CD4-positive, alpha-beta memory T cell (primary cell): ENCODE data around the gene OTUD7B. TPM values are rescaled to one million over a fixed set of nuclear protein-coding genes. Genes with fewer than 3 reads are reported as not detected.

ENCODE experiments used
- CTCF ChIA-PET: fragments of 350-600 bp; sonication (Branson Sonifier 250); formaldehyde crosslinking; loops from one replicate; lab custom pipeline; 2021; ENCODE audit warnings: inconsistent platforms; ENCODE audit not compliant: partially characterized antibody; lab: Charles Lee
- POLR2A ChIA-PET: fragments of 350-600 bp; sonication (Branson Sonifier 250); formaldehyde crosslinking; loops from one replicate; lab custom pipeline; 2021; ENCODE audit not compliant: partially characterized antibody; lab: Charles Lee
- DNase-seq, 5 donors: peaks; one replicate each; pipeline versions ENCODE4 v3.0.0 to v3.0.0-alpha.2; 2020 to 2022; ENCODE audit warnings: mixed read lengths in 1 of 5
- H3K27ac ChIP-seq: one replicate; pipeline ENCODE4 v1.7.0; 2013; ENCODE audit warnings: low read depth, low read length
- H3K27me3 ChIP-seq: 2 replicates; pipeline ENCODE4 v1.7.0; 2013; ENCODE audit warnings: mild to moderate bottlenecking, low read length, moderate library complexity; ENCODE audit not compliant: insufficient read depth
- H3K36me3 ChIP-seq: 2 replicates; pipeline ENCODE4 v1.7.0; 2013; ENCODE audit warnings: mild to moderate bottlenecking, low read length, moderate library complexity; ENCODE audit not compliant: insufficient read depth
- H3K4me1 ChIP-seq: 2 replicates; pipeline ENCODE4 v1.7.0; 2013; ENCODE audit warnings: mild to moderate bottlenecking, low read length, moderate library complexity; ENCODE audit not compliant: insufficient read depth
- H3K4me3 ChIP-seq, 2 donors: one replicate each; pipeline ENCODE4 v1.7.0; 2013; ENCODE audit warnings: low read length in 2 of 2, mild to moderate bottlenecking in 1 of 2
- H3K9me3 ChIP-seq, 2 donors: one replicate each; pipeline ENCODE4 v1.7.0; 2013; ENCODE audit warnings: low read length in 2 of 2, control low read depth in 1 of 2; ENCODE audit not compliant: control insufficient read depth in 1 of 2
- H3K27ac Mint-ChIP-seq, 7 donors: one replicate each; pipeline ENCODE4 v1.8.0; 2020 to 2021; ENCODE audit warnings: mixed read lengths in 7 of 7, mild to moderate bottlenecking in 6 of 7, inconsistent platforms in 3 of 7, moderate library complexity in 3 of 7
- H3K27me3 Mint-ChIP-seq, 2 donors: one replicate each; pipeline ENCODE4 v1.8.0; 2020 to 2021; ENCODE audit warnings: mixed read lengths in 2 of 2
- H3K36me3 Mint-ChIP-seq, 2 donors: one replicate each; pipeline ENCODE4 v1.8.0; 2020 to 2021; ENCODE audit warnings: mixed read lengths in 2 of 2, inconsistent platforms in 1 of 2, mild to moderate bottlenecking in 1 of 2
- H3K4me1 Mint-ChIP-seq, 4 donors: one replicate each; pipeline ENCODE4 v1.8.0; 2020 to 2021; ENCODE audit warnings: mixed read lengths in 4 of 4, mild to moderate bottlenecking in 1 of 4
- H3K4me3 Mint-ChIP-seq, 8 donors: one replicate each; pipeline ENCODE4 v1.8.0; 2020 to 2021; ENCODE audit warnings: mixed read lengths in 8 of 8, mild to moderate bottlenecking in 7 of 8, moderate library complexity in 6 of 8, inconsistent platforms in 3 of 8
- H3K9me3 Mint-ChIP-seq, 8 donors: one replicate each; pipeline ENCODE4 v1.8.0; 2020 to 2021; ENCODE audit warnings: mixed read lengths in 8 of 8, mild to moderate bottlenecking in 5 of 8, inconsistent platforms in 3 of 8, moderate library complexity in 1 of 8
- intact Hi-C: fragments of 100-400 bp; cut with micrococcal nuclease; formaldehyde crosslinking; loops from one replicate; pipeline ENCODE4 v1.15.1; 2023
- polyA plus RNA-seq, 2 donors: library from polyadenylated mRNA; unstranded; fragments of 300-500 nt; fragmentation: Illumina TruSeq; gene quantifications; one replicate each; pipeline ENCODE4 v1.2.3, GENCODE V29; 2021
- total RNA-seq, 2 experiments: library from RNA; stranded (reverse); gene quantifications; one replicate each; pipeline ENCODE4 v1.2.3, GENCODE V29; 2021

The OTUD7B gene
- total and polyA plus RNA-seq, 4 experiments from 2014 or later, result 0.27 to 17.6 (median 9.0) TPM

DNA sequence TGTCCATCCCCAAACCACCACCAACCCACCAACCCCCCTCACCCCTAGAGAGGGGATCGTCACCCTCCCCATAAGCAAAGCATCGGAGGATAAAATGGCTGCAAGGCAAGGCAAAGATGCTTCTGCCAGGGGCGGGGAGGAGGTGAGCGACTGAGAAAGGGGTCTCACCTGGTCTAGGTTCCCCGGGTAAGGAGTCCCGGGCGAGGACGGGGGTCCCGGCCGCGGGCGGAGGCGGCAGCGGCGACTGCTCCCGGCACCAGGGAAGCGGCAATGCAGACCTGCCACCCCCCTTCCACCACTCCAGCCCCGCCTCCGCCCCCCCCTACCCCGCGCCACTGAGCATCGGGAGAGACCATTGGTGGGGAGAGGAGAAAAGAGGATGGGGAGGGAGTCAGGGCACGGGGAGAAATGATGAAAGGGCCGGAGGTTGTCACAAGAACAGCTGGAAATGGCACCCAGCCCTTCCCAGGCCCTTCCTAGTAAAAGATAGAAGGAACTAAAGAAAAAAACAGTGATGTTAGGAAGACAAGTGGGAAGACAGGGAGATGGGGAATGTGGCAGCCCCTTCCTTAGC is 92.9 kb downstream of the OTUD7B start, which contains the start of gene SV2A:
TSS of gene SV2A (minus strand) at position 274 of the 574 bp plus-strand sequence. CDS start 4,004 bp downstream, outside the sequence.
- Mint-ChIP-seq H3K27me3 (no peaks in the 10 kb centered on the region), H3K36me3 (peaks cover 11 to 12% of the 10 kb centered on the region in 2 donors), H3K9me3 (peaks cover 0 to 3% (median 0%) of the 10 kb centered on the region in 8 donors), H3K4me1 (peaks cover 17 to 49% (median 29%) of the 10 kb centered on the region in 4 donors), H3K27ac (peak within 1 kb of the TSS in 5 of 7 donors; percentile 75 to 93 (median 85)), H3K4me3 (peak within 1 kb of the TSS; percentile 85 to 94 (median 90))
- CTCF ChIA-PET, result no interaction called here
- Histone ChIP-seq H3K9me3 (no peaks in the 10 kb centered on the region), H3K27ac (peak within 1 kb of the TSS; percentile 29), H3K4me3 (peak within 1 kb of the TSS; percentile 52 to 59), H3K4me1 (peaks cover 25% of the 10 kb centered on the region), H3K27me3 (no peaks in the 10 kb centered on the region), H3K36me3 (peaks cover 3% of the 10 kb centered on the region)
- intact Hi-C loops, result no loop called here
- DNase-seq, result peak; percentile 31 to 53 (median 35)
- POLR2A ChIA-PET, result interaction anchor here (0.6 to 2.7 kb wide), 3 partner anchors 10 to 30 kb away, joined by 3 to 8 read pairs (median 6); partner anchors contain the start of gene BOLA1

DNA sequence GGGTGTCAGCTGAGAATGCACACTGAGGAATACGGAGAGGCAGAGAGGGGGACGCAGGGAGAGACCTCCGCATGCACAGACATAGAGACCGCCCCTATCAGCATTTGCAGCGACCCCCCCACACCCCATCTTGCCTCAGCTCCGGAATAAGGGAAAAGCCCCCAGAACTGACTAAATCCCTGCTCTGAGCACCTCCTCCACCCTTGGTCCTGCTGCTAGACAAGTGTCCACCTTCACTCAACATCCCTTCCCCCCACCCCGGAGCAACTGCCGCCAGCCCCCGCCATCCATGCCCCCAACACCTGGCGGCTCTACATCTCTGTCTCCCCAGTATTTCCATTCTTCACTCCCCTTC is 93.7 kb downstream of the OTUD7B start:
- peaks cover 0 to 3% (median 0%) of the 10 kb centered on the region in 8 donors for H3K9me3 Mint-ChIP-seq
- Histone ChIP-seq H3K27ac (peak overlapping the region; percentile 29), H3K4me3 (peak overlapping the region; percentile 52 to 59), H3K4me1 (peaks cover 25% of the 10 kb centered on the region), H3K27me3 (no peaks in the 10 kb centered on the region), H3K9me3 (no peaks in the 10 kb centered on the region), H3K36me3 (no peaks in the 10 kb centered on the region)
- peaks cover 17 to 49% (median 29%) of the 10 kb centered on the region in 4 donors for H3K4me1 Mint-ChIP-seq
- ChIA-PET CTCF (no interaction called here), POLR2A (interaction anchor here (0.8 to 3.9 kb wide), 5 partner anchors 9 to 30 kb away, joined by 3 to 32 read pairs (median 4); partner anchors contain the start of gene BOLA1)
- H3K27ac Mint-ChIP-seq, result peak overlapping the region in 5 of 7 donors; percentile 22 to 93 (median 49)
- H3K36me3 Mint-ChIP-seq, result peaks cover 4 to 6% of the 10 kb centered on the region in 2 donors
- DNase-seq, result no peak
- peak overlapping the region; percentile 85 to 94 (median 90) for H3K4me3 Mint-ChIP-seq
- intact Hi-C loops, result no loop called here
- no peaks in the 10 kb centered on the region for H3K27me3 Mint-ChIP-seq

DNA sequence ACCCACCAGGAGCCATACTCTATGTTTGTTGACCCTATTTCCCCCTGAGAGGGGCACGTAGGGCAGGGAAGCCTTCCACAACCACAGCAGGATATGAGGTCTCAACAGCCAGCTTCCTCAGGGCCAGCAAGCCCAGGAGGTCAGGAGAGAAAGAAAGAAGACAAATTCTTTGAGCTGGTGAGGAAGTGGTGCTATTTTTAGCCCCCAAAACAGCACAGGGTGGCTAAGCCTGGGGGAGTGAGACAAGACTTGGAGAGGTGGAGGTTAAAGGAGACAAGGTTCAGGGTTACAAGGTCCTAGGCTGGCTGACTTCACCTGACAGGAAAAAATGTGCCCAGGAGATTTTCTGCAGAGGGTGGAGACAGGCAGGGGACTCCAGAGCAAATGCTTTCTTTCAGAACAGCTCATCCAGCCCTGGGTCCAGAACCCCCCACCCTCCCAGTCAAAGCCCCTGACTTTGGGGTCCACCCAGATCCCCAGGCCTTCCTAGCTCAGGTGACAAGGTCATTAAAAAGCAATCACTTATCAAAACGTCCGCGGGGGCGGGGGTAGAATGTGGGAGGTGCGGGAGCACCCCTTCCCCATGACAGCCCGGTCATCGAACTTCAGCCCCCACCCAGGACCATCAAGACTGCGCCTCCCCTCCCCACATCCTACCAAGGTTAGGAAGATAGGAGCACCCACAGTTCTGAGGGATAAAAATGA is 94.2 kb downstream of the OTUD7B start:
- peak overlapping the region in 1 of 2 donors; percentile 59 for H3K4me3 ChIP-seq
- no peak for DNase-seq
- ChIA-PET POLR2A (interaction anchor here (0.8 to 3.9 kb wide), 6 partner anchors 9 to 29 kb away, joined by 3 to 32 read pairs (median 4); partner anchors contain the start of gene BOLA1), CTCF (no interaction called here)
- intact Hi-C loops, result no loop called here
- no peaks in the 10 kb centered on the region for H3K27me3 ChIP-seq
- no peak overlapping the region for H3K27ac ChIP-seq
- H3K4me3 Mint-ChIP-seq, result peak overlapping the region; percentile 42 to 94 (median 90)
- H3K27me3 Mint-ChIP-seq, result no peaks in the 10 kb centered on the region
- peaks cover 0 to 2% of the 10 kb centered on the region in 2 donors for H3K36me3 Mint-ChIP-seq
- no peaks in the 10 kb centered on the region for H3K36me3 ChIP-seq
- peak overlapping the region; percentile 42 to 92 (median 75) for H3K27ac Mint-ChIP-seq
- peaks cover 25% of the 10 kb centered on the region for H3K4me1 ChIP-seq
- H3K9me3 Mint-ChIP-seq, result peaks cover 0 to 3% (median 0%) of the 10 kb centered on the region in 8 donors
- H3K4me1 Mint-ChIP-seq, result peaks cover 17 to 49% (median 29%) of the 10 kb centered on the region in 4 donors
- H3K9me3 ChIP-seq, result no peaks in the 10 kb centered on the region

DNA sequence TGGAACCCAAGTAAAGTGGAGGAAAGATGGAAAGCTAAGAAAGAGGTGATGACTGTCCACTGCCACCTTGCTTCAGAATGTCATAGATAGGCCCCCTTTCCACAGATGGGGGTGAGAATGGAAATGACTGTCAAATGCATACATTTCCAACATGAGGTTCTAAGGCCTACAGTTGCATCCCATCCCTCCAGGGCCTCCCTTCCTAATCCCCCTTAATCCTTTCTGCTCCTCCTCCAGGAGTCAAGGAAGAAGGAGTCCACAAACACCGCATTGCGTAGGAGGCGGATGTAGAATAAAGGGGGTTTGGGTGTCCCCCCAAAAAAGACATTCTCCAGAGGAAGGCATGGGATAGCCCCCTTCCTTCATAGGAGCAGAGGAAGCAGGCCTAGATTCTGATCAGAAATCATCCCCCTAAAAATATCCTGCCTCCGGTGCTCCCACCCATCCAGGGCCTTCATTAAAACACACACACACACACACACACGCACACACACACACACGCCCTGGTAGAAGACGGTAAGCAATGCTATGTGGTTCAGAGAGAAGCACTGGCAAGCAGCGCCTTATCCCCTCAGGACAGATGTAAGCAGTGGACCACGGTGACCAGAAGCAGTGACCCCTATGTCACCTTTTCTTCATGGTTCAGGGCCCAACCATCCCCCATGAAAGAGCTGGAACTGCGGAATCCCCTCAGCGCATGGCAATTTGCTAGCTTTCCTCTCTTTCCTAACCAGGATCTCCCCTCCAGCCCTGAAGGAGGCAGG is 94.9 kb downstream of the OTUD7B start:
- Histone ChIP-seq H3K4me3 (no peak overlapping the region), H3K27ac (no peak overlapping the region), H3K9me3 (no peaks in the 10 kb centered on the region), H3K27me3 (no peaks in the 10 kb centered on the region), H3K4me1 (peaks cover 25% of the 10 kb centered on the region), H3K36me3 (no peaks in the 10 kb centered on the region)
- ChIA-PET POLR2A (interaction anchor here (0.8 to 3.9 kb wide), 6 partner anchors 10 to 28 kb away, joined by 3 to 32 read pairs (median 4); partner anchors contain the start of gene BOLA1), CTCF (no interaction called here)
- Mint-ChIP-seq H3K36me3 (peaks cover 0 to under 1% of the 10 kb centered on the region in 2 donors), H3K4me1 (peaks cover 17 to 49% (median 29%) of the 10 kb centered on the region in 4 donors), H3K27ac (peak overlapping the region in 3 of 7 donors; percentile 55 to 87 (median 65)), H3K4me3 (peak overlapping the region in 7 of 8 donors; percentile 42 to 94 (median 85)), H3K27me3 (no peaks in the 10 kb centered on the region), H3K9me3 (peaks cover 0 to 3% (median 0%) of the 10 kb centered on the region in 8 donors)
- intact Hi-C loops, result no loop called here
- DNase-seq, result no peak

DNA sequence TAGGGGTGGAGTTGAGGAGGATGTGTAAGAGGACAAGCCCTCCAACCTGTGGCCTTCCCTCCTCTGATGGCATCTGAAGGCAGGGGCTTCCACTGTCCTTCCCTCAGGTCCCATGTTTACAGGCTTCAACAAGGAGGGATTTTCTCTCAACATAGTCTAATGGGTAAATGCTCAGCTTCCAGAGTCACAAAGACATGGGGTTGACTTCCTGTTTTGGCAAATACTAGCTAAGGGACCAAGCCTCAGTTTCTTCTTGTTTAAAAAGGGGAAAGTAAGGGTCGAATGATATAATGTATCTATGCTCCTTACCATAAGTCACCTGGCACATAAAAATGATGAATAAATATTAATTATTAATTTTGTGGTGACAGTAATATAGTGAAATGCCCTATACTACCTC is 96.0 kb downstream of the OTUD7B start:
- Histone ChIP-seq H3K4me3 (no peak overlapping the region), H3K27ac (no peak overlapping the region), H3K4me1 (peaks cover 25% of the 10 kb centered on the region), H3K9me3 (no peaks in the 10 kb centered on the region), H3K27me3 (no peaks in the 10 kb centered on the region), H3K36me3 (no peaks in the 10 kb centered on the region)
- intact Hi-C loops, result no loop called here
- Mint-ChIP-seq H3K4me3 (no peak overlapping the region), H3K27ac (peak overlapping the region in 2 of 7 donors; percentile 23 to 38), H3K9me3 (peaks cover 0 to 3% (median 0%) of the 10 kb centered on the region in 8 donors), H3K27me3 (no peaks in the 10 kb centered on the region), H3K4me1 (peaks cover 17 to 49% (median 29%) of the 10 kb centered on the region in 4 donors), H3K36me3 (no peaks in the 10 kb centered on the region)
- DNase-seq, result no peak
- ChIA-PET POLR2A (interaction anchor here (1.4 to 3.9 kb wide), 2 partner anchors 14 to 27 kb away, joined by 5 to 32 read pairs; a partner anchor contains a TSS), CTCF (no interaction called here)

DNA sequence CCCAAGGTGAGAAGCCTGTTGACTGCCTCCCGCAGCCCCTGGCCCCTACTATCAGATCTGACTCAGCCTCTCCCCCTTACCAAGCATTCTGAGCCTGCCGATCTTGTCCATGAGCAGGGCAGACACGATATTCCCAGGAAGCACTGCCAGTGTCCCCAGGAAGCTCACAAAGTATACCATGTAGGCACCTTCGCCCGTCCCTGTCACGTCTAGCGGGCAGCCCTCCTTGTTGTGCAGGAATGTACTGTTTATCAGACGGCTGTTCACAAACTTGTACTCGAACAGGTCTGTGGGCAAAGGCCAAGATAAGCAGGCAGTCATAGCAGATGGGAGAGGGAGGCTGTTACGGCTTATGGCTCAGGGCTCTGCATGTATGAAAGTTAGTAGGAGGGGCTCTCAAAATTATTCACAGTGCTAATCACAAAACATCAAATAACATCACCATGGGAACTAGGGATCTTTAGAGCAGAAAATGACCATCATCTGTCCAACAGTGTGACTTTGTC is 103.9 kb downstream of the OTUD7B start:
- peaks cover 0 to 4% (median 0%) of the 10 kb centered on the region in 4 donors for H3K4me1 Mint-ChIP-seq
- no peak for DNase-seq
- no peaks in the 10 kb centered on the region for H3K4me1 ChIP-seq
- intact Hi-C loops, result no loop called here
- H3K27me3 Mint-ChIP-seq, result no peaks in the 10 kb centered on the region
- H3K27ac ChIP-seq, result no peak overlapping the region
- H3K27me3 ChIP-seq, result no peaks in the 10 kb centered on the region
- no peaks in the 10 kb centered on the region for H3K9me3 ChIP-seq
- H3K27ac Mint-ChIP-seq, result peak overlapping the region in 3 of 7 donors; percentile 3 to 72 (median 58)
- H3K36me3 Mint-ChIP-seq, result peaks cover 4 to 5% of the 10 kb centered on the region in 2 donors
- no peaks in the 10 kb centered on the region for H3K9me3 Mint-ChIP-seq
- no peaks in the 10 kb centered on the region for H3K36me3 ChIP-seq
- ChIA-PET POLR2A (interaction anchor here (2.0 kb wide), 1 partner anchor 19 kb away, joined by 8 read pairs; a partner anchor contains a TSS), CTCF (interaction anchor here (2.0 kb wide), 1 partner anchor 281 kb away, joined by 5 read pairs; no protein-coding TSS in a partner anchor)
- H3K4me3 Mint-ChIP-seq, result no peak overlapping the region
- no peak overlapping the region for H3K4me3 ChIP-seq
